Thyroid gland (tissue), 4 donors: ENCODE measurements around the gene IKBIP.

Experiments used
- CTCF ChIP-seq, 6 experiments: fragments of 200-600 bp in 3 of 6; fragments of 450-650 bp in 3 of 6; sonication (generic) in 3 of 6; IDR thresholded peaks; one replicate each; pipeline ENCODE4 v1.5.1; 2016 to 2019; ENCODE audit warnings: antibody characterized with exemption in 6 of 6, mild to moderate bottlenecking in 2 of 6, inconsistent platforms in 1 of 6, moderate library complexity in 1 of 6
- POLR2A ChIP-seq, 2 donors: fragments of 450-650 bp; IDR thresholded peaks; one replicate each; pipeline ENCODE4 v1.6.1; 2017; ENCODE audit warnings: antibody characterized with exemption in 2 of 2, mild to moderate bottlenecking in 2 of 2, moderate library complexity in 1 of 2

DNA sequence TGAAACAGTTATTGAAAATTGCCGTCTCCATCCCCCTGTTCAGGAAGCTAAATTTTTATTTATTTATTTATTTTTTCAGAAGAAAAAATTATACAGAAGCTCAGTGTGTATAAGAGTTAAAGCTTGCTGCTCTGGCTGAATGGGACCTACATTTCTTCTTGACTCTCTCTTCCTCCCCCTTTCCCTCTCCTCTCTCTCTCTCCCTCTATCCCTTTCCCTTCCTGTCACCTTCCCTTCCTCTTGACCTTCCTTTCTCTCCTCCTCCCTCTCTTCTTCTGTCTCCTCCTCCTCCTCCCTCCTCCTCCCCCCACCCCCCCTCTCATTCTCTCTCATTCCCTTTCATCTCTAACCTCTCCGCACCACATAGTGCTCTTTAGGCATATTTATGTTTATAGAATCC is 39.6 kb upstream of the IKBIP start:
- TF ChIP-seq CTCF (IDR thresholded peaks at IDR 0.05) = no peak
- TF ChIP-seq POLR2A (IDR thresholded peaks at IDR 0.05) = no peak
